Liver (tissue), 9 donors: Measurements from ENCODE around the gene RBFOX1. TPM values are rescaled to one million over a fixed set of nuclear protein-coding genes. Genes with fewer than 3 reads are reported as not detected.

ENCODE experiments used
- DNase-seq: peaks from one replicate; pipeline ENCODE4 v3.0.0-alpha.2; 2017; ENCODE audit warnings: low spot score
- H3K27ac ChIP-seq, 2 donors: one replicate each; pipeline ENCODE4 v1.7.0; 2013; ENCODE audit warnings: inconsistent platforms in 2 of 2, low read length in 2 of 2, control low read depth in 1 of 2, low read depth in 1 of 2, mild to moderate bottlenecking in 1 of 2
- H3K27me3 ChIP-seq, 4 donors: one replicate each; pipeline versions ENCODE4 v1.6.1 to v1.7.0; 2013; ENCODE audit warnings: low read length in 3 of 4, inconsistent platforms in 1 of 4, mild to moderate bottlenecking in 1 of 4, moderate library complexity in 1 of 4; ENCODE audit not compliant: control insufficient read depth in 4 of 4, insufficient read depth in 4 of 4
- H3K36me3 ChIP-seq, 4 donors: one replicate each; pipeline versions ENCODE4 v1.6.1 to v1.7.0; 2013; ENCODE audit warnings: low read length in 3 of 4, mild to moderate bottlenecking in 3 of 4, low read depth in 1 of 4, moderate library complexity in 1 of 4; ENCODE audit not compliant: control insufficient read depth in 4 of 4, insufficient read depth in 3 of 4
- H3K4me1 ChIP-seq, 4 donors: one replicate each; pipeline versions ENCODE4 v1.6.1 to v1.7.0; 2013; ENCODE audit warnings: low read length in 3 of 4, mild to moderate bottlenecking in 3 of 4, moderate library complexity in 1 of 4; ENCODE audit not compliant: control insufficient read depth in 4 of 4, insufficient read depth in 4 of 4
- H3K4me3 ChIP-seq, 3 donors: one replicate each; pipeline versions ENCODE4 v1.6.1 to v1.7.0; 2013; ENCODE audit warnings: low read length in 3 of 3, control low read depth in 1 of 3, low read depth in 1 of 3, mild to moderate bottlenecking in 1 of 3
- H3K9ac ChIP-seq, 2 donors: one replicate each; pipeline ENCODE4 v1.7.0; 2013; ENCODE audit warnings: low read length in 2 of 2, mild to moderate bottlenecking in 2 of 2, moderate library complexity in 2 of 2, control low read depth in 1 of 2, low read depth in 1 of 2
- H3K9me3 ChIP-seq, 4 donors: one replicate each; pipeline versions ENCODE4 v1.6.1 to v1.7.0; 2013; ENCODE audit warnings: low read length in 3 of 4; ENCODE audit not compliant: control insufficient read depth in 4 of 4
- CTCF ChIP-seq: fragments of 150-350 bp; IDR thresholded peaks from 2 replicates; pipeline ENCODE4 v1.5.1; 2017; ENCODE audit warnings: improper control_type of control experiment, low read depth, low read length; ENCODE audit not compliant: missing input control
- FOXA2 ChIP-seq: IDR thresholded peaks from 2 replicates; pipeline ENCODE4 v1.6.1; 2016; ENCODE audit warnings: antibody characterized with exemption
- GABPA ChIP-seq, 2 donors: IDR thresholded peaks in 1 of 2; conservative IDR thresholded peaks in 1 of 2; 2 replicates each; pipeline ENCODE4 v1.6.1; 2016; ENCODE audit warnings: antibody characterized with exemption in 2 of 2, mild to moderate bottlenecking in 1 of 2, moderate library complexity in 1 of 2
- HNF4A ChIP-seq, 2 donors: conservative IDR thresholded peaks; 2 replicates each; pipeline ENCODE4 v1.6.1; 2016; ENCODE audit warnings: antibody characterized with exemption in 2 of 2, mild to moderate bottlenecking in 2 of 2
- HNF4G ChIP-seq: IDR thresholded peaks from 2 replicates; pipeline ENCODE4 v1.6.1; 2016; ENCODE audit warnings: antibody characterized with exemption
- MAX ChIP-seq: IDR thresholded peaks from 2 replicates; pipeline ENCODE4 v1.6.1; 2016; ENCODE audit warnings: antibody characterized with exemption
- NR2F2 ChIP-seq: IDR thresholded peaks from 2 replicates; pipeline ENCODE4 v1.6.1; 2016; ENCODE audit warnings: antibody characterized with exemption
- RAD21 ChIP-seq, 2 donors: IDR thresholded peaks; 2 replicates each; pipeline ENCODE4 v1.6.1; 2016; ENCODE audit warnings: antibody characterized with exemption in 2 of 2, mild to moderate bottlenecking in 2 of 2
- RXRA ChIP-seq, 2 donors: IDR thresholded peaks; 2 replicates each; pipeline ENCODE4 v1.6.1; 2017 to 2018; ENCODE audit warnings: antibody characterized with exemption in 2 of 2, mild to moderate bottlenecking in 1 of 2
- SP1 ChIP-seq: IDR thresholded peaks from 2 replicates; pipeline ENCODE4 v1.6.1; 2018; ENCODE audit warnings: antibody characterized with exemption, mild to moderate bottlenecking
- YY1 ChIP-seq: IDR thresholded peaks from 2 replicates; pipeline ENCODE4 v1.6.1; 2016; ENCODE audit warnings: antibody characterized with exemption, mild to moderate bottlenecking
- ZBTB33 ChIP-seq: IDR thresholded peaks from 2 replicates; pipeline ENCODE4 v1.6.1; 2016; ENCODE audit warnings: antibody characterized with exemption
- WGBS: extraction: QIAGEN DNeasy Blood & Tissue Kit; methylation state at CpG from one replicate; pipeline ENCODE4 v1.1.7; 2013; 5-methylcytosine and 5-hydroxymethylcytosine counted together
- polyA plus RNA-seq, 2 donors: library from polyadenylated mRNA; stranded (reverse) in 1 of 2; unstranded in 1 of 2; fragments of 200-250 nt in 1 of 2; fragments of >200 nt in 1 of 2; fragmentation: Nextera tagmentation in 1 of 2; extraction: Ambion mirVana in 1 of 2; gene quantifications; one replicate each; pipeline versions ENCODE4 v1.2.1 to v1.2.3, GENCODE V29; 2013 to 2015
- total RNA-seq, 2 donors: library from RNA; depleted of rRNA; stranded (reverse); fragments of >200 nt; gene quantifications; one replicate each; pipeline ENCODE4 v1.2.3, GENCODE V29; 2014
- donor health status: healthy.
- donor health status: healthy.
- donor health status: healthy.
- donor health status: healthy.
- donor health status: healthy.

The RBFOX1 gene
- total and polyA plus RNA-seq, 4 donors, result not detected

- no peak for TF ChIP-seq SP1
- TF ChIP-seq CTCF, result no peak
Measured at GRCh38 chr16:7363422-7364417, 31.1 kb downstream of the RBFOX1 start (continued).

GRCh38 chr16:7366041-7366440 is 33.4 kb downstream of the RBFOX1 start:
- Histone ChIP-seq H3K4me3 (no peak overlapping the region), H3K4me1 (no peaks in the 10 kb centered on the region), H3K36me3 (no peaks in the 10 kb centered on the region), H3K9ac (no peak overlapping the region), H3K9me3 (peaks cover 0 to 4% (median 1%) of the 10 kb centered on the region in 4 donors), H3K27me3 (no peaks in the 10 kb centered on the region), H3K27ac (no peak overlapping the region)
- TF ChIP-seq RAD21 (IDR thresholded peaks at IDR 0.05) (no peak), YY1 (no peak), FOXA2 (no peak), MAX (no peak), HNF4G (no peak), HNF4A (conservative IDR thresholded peaks at IDR 0.05) (no peak), NR2F2 (no peak), RXRA (IDR thresholded peaks at IDR 0.05) (no peak), CTCF (no peak), SP1 (no peak), GABPA (IDR thresholded peaks at IDR 0.05 in 1 of 2, conservative IDR thresholded peaks at IDR 0.05 in 1 of 2) (no peak), ZBTB33 (no peak)
- no peak for DNase-seq
- WGBS, result 72% methylated on average over 7 of the region's 7 CpGs
